NCI-H748 (cell line): Measurements from ENCODE around the gene THADA.

Experiments used
- DNase-seq: peaks from one replicate; lab custom pipeline; 2025; ENCODE audit not compliant: unreplicated experiment; lab: John Stamatoyannopoulos, UW

The THADA gene

GRCh38 chr2:43513796-43514195 lies 82.0 kb downstream of the THADA start:
- DNase-seq = no peak

- DNase-seq = no peak
These were observed 82.6 kb downstream of the THADA start for GRCh38 chr2:43513216-43513615.

- no peak for DNase-seq
These were observed 84.6 kb downstream of the THADA start for GRCh38 chr2:43511199-43511598.

DNA sequence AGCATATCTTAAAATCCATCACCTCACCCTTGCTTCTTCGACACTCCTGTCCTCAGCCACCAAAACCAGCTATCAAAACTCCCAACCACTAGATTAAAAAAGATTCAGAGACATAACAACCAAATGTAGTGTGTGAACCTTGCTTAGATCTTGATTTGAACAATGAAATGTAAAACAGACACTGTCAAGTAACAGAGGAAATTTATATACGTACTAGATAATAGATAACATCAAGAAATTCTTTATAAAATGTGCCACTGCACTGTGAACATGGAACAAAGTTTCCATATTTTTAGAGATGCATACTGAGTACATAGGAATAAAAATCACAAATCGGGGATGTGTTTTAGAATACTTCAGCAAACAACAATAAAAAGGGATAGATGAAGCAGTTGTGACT lies 86.0 kb downstream of the THADA start:
- DNase-seq = no peak

DNA sequence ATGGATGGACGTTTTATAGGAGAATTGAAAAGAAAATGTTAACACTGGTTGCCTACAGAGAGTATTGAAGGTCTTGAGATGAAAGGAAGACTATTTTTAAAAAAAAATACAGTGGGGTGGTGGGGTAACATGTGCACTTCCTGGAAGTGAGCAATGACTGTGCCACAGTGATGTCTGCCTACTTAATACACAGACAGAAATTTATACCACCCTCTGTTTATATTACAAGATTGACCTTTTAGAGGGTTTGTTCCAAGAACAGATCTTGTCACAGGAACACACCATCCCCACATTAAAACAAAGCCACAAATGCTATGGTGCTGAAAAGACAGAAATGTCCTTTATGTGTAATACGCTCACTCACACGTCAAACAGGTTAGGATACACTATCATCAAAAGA lies 87.6 kb downstream of the THADA start:
- no peak for DNase-seq

DNA sequence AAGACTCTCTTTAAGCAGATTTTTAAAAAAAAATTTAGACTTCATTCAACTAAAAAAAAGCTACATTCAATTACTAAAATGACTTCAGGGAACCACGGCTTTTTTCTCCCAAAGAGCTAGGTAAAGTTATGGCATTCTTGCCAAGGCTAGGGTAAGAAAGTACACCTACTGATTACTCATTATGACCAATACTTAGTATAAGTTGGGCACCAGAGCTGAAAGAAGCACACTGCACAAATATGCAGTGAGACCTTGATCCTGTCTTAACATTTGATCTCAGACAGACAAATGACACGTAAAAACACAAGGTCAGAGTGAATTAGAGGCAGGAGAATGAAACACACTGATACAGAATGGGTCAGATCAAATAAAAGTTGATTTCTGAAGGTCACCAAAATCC lies 88.7 kb downstream of the THADA start:
- no peak for DNase-seq

DNA sequence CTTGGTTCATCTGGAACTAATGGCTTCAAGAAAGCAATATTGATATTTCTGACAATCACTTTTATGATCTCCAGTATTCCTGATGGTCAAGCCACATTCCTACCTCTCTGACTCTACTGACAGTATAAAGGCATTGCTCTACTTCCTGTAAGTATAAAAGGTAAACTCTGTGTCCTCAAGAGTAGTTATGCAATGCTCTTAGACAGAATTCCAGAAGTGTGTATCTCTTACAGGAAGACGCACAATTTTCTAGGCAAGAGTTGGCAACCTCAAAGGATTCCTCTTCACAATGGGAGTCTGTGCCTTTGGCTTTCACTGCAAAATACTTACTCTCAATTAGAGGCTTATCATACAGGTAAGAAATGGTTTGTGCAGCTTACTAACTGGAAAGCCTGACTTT lies 100.1 kb downstream of the THADA start:
- no peak for DNase-seq

- DNase-seq = no peak
These were observed 101.9 kb downstream of the THADA start for GRCh38 chr2:43493954-43494353.

DNA sequence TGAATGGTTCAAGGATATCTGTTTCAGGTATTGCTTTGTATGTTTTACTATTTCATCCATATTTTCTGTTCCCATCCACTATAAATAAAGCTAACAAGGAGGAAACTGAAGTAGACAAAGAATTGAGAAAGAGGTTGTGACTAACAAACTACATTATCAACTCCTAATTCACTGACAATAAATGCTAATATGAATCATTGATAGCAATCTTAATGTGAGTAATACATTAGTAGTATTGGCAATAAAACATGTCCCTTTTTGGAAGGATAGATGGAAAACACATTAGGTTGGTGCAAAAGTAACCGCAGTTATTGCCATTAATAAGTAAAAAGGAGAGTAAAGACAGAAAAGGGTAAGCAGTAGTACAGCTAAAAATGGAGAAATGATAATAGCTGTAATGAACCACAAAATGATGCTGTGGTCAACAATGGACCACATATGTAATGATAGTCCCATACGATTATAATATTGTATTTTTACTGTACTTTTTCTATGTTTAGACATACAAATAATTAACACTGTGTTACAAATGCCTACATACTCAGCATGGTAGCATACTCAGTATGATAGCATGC lies 104.7 kb downstream of the THADA start:
- no peak for DNase-seq

GRCh38 chr2:43490252-43490786 lies 105.5 kb downstream of the THADA start:
- no peak for DNase-seq

- DNase-seq = no peak
These were observed 107.1 kb downstream of the THADA start for GRCh38 chr2:43488737-43489136.

DNA sequence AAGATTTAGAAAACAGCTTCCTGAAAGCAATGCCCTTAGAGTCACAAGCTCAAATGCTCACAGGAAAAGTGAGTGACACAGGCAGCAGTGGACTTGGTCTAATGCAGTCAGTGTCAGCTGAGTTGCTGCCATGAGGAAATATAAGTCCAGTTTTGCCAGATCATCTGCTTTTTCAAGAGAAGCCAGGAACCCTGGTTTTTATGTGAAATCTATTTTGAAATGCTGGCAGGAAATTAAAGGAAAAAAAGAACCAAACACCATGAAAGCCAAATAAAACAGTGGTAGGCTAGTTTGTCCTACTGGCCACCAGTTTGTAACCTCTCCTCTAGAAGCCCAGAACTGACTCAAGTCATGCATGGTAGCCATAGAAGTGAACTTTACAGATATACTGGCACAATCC lies 109.2 kb downstream of the THADA start:
- no peak for DNase-seq

DNA sequence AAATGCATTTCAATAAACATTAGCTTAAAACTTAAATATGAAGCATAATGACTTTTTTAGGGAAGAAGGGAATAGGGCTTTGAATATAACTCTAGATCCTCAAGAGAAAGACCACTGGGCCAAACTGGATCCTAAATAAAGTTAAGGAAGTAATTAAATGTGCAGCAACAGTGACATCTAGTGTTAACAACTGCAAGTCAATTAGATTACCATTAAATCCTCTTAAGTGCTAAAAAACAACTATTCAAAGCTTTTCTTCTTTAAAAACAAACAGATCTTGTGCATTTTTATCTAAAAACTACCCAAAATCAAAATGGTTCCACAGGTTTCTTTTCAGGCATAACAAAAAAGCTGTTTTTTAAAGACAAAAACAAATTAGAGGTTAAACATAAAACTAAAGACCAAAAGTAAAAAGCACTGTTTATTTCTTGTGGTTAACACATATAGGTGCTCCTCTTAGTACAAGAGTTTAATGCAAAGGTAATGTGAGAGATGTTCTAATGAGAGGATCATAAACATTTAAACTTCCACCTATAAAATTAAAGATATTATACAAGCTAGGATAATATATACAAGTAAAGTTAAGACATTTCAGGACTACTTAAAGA lies 111.4 kb downstream of the THADA start:
- DNase-seq = peak; percentile 76

- peak; percentile 18 for DNase-seq
These were observed 112.9 kb downstream of the THADA start for GRCh38 chr2:43482961-43483360.

DNA sequence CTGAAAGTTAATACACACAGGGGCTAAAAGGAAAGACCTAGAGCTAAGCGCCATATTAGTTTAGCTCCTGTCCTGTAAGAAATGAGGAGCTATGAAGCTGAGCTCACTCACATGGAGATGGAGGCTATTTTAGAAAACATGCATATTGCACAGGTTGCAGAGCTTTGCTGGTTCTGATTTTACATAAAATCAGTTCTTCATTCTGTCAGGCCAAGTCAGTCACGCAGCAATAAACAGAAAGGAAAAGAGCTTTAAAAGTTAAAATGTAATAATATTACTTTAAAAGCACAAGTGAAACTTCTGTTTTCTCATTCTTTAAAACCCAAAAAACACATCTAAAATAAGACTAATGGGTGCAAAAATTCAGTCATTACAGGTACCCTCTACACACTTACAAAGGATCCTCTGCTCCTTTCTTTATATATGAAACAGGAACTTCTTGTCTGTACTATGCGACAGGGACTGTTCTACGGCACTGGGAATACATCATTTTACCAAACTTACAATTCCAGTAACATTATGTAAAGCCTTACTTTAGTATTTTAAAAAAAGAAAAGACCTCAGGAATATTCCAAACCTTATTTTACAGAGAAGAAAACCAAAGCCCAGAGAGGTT lies 113.8 kb downstream of the THADA start:
- DNase-seq = no peak

GRCh38 chr2:43480874-43481273 lies 115.0 kb downstream of the THADA start:
- no peak for DNase-seq

- DNase-seq = no peak
These were observed 117.3 kb downstream of the THADA start for GRCh38 chr2:43478412-43479086.

- no peak for DNase-seq
These were observed 119.9 kb downstream of the THADA start for GRCh38 chr2:43475922-43476321.

DNA sequence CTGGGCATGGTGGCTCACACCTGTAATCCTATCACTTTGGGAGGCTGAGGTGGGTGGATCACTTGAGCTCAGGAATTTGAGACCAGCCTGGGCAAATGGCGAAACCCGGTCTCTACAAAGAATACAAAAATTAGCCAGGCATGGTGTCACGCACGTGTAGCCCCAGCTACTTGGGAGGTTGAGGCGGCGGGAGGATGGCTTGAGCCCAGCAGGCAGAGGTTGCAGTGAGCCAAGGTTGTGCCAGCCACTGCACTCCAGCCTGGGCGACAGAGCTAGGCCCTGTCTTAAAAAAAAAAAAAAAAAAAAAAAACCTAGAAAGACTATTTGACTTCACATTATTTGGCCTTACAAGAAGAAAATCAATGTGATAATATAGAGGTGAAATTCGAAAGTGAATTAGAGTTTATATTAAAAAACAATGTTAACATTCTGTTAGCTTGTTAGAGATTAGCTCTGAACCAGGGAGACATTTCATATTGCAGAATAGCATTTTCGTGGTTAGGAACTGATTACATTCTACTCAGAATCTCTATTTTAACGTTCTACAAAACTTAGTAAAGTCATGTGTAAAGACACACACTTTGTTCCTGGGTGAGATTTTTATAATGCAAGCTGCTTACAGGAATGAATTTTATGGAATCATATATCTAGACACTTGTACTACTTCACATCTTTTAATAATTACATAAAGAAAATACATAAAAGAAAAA lies 120.5 kb downstream of the THADA start:
- DNase-seq = no peak

GRCh38 chr2:43474273-43474672 lies 121.6 kb downstream of the THADA start:
- DNase-seq = no peak

DNA sequence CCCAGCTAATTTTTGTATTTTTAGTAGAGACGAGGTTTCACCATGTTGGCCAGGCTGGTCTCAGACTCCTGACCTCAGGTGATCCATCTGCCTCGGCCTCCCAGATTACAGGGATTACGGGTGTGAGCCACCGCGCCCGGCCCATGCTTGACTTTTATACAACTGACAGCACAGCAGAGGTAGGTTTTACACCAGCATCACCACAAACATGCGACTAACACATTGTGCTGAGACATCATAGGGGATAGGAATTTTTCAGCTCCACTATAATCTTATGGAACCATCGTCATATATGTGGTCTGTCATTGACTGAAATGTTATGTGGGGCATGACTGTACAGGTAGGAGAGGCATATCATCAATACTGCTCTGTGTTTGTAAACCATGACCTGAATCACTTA lies 122.1 kb downstream of the THADA start:
- no peak for DNase-seq
